NCI-H1048 (cell line): ENCODE results near the gene R3HDM4.
A peak's percentile ranks its signal among the peaks of the same experiment; 100 is the strongest.
"Not testable (repeated sequence)": the region's sequence is repeated elsewhere in the genome, so short reads cannot be mapped to it uniquely, and the experiment has no call there.

Experiments used
- DNase-seq: peaks from one replicate; lab custom pipeline; 2025; lab: John Stamatoyannopoulos, UW

The R3HDM4 gene

DNA sequence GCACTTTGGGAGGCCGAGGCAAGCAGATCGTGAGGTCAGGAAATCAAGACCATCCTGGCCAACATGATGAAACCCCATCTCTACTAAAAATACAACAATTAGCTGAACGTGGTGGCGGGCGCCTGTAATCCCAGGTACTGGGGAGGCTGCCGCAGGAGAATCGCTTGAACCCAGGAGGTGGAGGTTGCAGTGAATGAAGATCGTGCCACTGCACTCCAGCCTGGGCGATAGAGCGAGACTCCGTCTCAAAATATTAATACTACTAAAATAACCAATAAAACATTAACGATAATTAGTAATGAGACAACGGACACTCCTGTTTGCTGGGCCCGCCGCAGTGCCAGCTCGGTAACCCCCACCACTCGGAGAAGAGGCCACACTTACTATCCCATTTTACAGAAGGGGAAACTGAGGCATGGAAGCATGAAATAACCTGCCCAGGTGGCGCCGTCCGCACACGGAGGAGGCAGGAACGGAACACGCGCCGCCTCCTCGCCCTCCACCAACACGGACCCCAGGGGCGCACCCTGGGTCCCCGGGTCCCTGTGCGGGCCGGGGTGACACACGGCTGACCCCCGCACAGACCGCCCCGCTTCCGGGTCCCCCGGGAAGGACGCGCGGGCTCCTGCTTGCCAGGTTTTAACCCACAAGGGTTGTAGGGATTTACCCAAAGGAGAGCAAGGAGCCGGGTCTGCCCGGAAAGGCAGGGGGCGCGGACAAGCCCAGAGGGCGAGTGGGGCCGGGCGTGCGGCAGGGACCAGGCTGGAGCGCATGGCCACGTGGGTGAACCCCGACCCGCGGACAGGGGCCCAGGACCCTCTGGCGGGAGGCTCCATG is 1.6 kb downstream of the R3HDM4 start:
- DNase-seq = no peak

DNA sequence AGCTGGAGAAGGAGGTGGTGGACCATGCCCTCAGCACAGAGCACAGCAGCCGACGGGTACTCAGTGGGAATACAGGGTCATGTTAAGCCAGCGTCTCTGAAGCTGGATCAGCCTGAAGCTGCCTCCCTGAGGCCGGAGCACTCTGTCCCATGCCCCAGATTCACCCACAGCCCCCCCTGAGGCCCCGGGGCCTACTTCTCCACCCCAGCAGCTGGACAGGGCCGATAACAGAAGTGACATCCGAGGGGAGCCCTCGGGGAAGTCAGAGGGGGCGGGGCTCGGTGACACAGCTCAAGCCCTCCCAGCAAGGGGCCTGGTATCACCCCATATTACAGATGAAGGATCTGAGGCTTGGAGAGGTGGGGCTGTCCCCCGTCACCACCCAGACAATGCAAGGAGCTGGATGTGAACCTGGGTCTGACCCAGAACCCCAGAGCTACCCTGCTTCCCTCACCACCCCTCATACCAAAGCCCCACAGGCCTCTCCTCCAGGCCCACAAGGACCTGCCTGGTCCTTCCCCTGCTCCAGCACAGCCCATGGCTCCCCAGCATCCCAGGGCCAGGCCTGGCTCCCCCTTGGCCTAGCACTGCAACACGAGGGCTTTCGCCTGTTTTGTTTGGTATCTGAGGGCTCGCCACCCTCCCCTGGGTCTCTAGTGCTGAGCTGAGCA is 5.7 kb downstream of the R3HDM4 start:
- DNase-seq = no peak

DNA sequence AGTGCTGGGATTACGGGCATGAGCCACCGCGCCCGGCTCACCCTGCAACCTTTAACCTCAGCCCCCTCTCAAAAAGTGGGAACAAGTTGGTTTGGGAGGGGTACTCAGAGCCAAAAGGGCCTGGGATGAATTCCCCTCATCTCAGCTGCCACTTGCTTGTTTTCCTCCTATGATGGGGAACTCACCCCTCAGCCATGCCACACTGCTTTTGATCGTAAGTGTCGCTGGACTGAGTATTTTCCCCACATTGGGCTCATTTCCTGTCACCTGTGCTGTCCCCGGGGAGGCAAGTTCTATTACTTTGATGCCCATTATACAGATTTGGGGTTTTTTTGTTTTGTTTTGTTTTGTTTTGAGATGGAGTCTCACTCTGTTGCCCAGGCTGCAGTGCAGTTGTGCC is 6.5 kb downstream of the R3HDM4 start:
- no peak for DNase-seq

DNA sequence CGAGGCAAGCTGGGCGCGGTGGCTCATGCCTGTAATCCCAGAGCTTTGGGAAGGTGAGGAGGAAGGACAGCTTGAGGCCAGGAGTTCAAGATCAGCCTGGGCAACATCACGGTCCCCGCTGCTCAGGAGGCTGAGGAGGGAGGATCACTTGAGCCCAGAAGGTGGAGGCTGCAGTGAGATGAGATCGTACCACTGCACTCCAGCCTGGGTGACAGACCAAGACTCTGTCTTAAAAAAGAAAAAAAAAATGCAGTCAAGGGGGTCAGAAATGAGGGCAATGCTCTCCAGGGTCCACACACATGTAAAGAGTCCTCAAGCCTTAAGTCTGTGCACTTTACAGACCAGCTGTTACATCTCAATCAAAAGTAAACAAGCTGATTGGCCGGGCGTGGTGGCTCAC is 8.5 kb downstream of the R3HDM4 start:
- DNase-seq = no peak

DNA sequence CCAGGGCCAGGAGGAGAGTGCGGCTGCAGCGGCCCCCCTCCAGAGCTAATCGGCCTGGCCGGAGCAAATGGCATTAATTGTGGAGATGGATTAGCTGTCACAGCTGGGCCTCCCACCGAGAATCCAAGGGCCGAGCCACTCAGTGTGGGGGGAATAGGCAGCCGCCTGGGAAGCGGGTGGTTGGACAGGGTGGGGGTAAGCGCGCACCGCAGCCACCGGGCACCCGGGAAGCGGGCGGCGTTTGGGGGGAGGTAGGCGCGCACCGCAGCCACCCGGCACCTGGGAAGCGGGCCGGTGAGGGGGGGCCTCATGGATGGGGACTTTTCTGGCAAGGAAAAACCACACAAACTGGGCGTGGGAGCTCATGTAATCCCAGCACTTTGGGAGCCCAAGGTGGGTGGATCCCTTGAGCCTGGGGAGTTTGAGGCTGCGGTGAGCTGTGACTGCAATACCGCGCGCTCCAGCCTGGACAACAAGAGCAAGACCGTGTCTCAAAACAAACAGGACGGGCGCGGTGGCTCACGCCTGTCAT is 9.7 kb downstream of the R3HDM4 start:
- DNase-seq = no peak

DNA sequence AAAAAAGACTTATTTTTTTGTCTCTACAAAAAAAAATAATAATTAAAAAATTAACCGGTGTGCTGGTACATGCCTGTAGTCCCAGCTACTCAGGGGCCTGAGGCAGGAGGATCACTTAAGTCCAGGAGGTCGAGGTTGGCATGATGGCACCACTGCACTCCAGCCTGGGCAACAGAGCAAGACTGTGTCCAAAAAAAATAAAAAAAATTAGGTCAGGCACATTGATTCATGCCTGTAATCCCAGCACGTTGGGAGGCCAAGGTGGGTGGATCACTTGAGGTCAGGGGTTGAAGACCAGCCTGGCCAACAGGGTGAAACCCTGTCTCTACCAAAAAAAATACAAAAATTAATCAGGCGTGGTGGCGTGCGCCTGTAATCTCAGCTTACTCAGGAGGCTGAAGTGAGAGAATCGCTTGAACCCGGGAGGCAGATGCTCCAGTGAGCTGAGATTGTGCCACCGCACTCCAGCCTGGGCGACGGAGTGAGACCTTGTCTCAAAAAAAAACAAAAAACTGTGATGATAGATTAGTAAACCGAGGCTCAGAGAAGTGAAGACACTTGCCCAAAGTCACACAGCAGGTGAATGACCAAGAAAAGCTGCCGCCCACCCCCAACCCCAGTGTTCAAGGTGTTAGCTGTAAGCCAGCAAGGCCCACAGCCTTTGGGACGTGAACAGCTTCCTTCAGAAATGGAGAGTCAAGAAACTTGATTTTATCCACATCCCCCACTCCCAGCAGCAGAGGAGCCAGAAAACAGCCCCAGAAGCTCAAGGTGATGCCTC is 10.4 kb downstream of the R3HDM4 start:
- no peak for DNase-seq

DNA sequence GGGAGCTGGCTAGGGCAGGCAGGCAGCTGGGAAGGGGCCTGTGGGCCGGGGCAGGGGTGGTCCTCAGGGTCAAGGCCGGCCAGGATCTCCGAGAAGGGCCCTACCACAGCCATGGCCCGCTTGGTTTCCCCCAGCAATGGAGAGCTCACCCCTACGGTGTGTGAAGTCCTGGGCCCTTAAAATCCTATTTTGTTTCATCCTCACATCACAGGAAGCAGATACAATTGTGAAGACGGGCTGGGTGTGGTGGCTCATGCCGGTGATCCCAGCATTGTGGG is 11.0 kb downstream of the R3HDM4 start:
- DNase-seq = no peak

DNA sequence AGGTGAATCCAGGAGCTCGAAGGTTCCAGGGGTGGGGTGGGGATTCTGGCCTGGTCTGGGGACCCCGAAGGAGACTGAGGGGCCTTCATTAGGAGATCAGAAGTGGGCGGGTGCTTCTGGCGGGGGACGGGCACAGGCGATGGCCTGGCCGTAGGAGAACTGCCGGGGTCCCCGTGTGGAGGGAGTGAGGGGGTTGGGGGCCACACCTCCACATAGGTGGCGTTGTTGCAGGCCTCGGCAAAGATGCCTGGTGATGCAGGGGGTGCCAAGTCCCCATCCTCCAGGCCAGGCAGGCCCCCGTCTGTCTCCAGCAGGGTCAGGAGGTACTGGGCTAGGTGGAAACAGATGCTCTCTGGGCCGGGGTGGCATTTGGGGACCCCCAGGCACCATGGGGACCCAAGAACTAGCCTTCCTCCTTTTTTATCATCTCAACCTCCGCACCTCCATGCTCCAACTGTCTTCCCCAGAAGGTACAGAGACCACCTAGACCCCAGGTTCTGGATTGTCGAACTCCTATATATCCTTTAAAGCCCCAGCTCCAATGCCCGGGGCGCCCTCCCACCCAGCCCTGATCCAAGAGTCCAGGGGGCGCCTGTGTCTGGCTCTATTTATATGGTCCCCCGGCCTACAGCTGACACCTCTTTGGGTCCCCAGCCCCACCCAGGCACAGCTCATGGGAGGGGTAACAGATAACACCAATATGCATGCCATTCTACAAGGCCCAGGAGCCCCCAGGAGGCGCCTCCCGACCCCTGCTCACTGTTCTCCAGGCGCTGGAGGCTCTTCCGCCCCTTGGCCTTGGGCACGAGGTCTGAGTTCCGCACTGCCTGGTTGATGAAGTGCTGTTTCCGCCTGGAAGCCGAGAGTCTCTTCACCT is 11.6 kb downstream of the R3HDM4 start:
- DNase-seq = no peak

DNA sequence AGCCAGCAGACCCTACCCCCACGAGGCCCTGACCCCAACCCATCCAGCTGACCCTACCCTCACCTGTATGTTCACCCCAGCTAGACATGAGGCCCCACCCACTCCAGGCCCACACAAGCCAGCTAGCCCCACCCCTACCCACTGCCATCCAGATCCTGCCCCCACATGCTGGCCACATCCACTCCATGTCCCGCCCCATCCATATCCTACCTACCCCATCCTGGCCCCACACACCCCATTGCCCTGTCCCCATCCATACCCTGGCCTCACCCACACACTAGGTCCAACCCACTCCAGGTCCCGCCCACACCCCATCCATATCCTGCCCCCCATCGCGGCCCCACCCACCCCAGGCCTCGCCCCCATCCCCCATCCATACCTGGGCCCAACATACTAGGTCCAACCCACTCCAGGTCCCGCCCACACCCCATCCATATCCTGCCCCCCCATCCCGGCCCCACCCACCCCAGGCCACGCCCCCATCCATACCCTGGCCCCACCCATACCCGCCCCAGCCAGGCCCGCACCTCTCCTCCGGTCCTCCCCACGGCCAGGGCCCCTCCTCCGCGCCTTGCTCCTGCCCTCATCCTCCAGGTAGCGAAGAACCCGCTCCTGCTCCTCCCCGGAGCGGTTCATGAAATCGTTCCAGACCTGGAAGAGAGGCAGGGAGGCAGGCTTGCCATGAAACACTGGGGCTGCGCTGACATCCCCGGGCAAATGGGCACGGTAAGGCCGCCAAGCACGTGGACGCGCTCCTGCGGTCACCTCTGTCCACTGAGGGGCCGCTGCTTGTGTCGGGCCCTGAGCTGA is 12.5 kb downstream of the R3HDM4 start:
- DNase-seq = no peak

DNA sequence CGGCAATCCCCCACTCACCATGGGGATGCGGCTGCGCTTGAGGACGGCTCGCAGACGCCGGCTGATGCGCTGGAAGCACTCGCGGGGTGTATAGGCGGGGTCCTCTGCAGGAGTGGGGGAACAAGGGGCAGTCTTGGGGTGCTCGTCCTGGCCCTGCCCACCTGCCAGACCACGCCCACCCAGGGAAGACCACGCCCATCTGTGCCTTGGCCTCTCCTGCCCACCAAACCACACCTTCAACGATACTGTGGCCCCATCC is 13.0 kb downstream of the R3HDM4 start:
- no peak for DNase-seq

DNA sequence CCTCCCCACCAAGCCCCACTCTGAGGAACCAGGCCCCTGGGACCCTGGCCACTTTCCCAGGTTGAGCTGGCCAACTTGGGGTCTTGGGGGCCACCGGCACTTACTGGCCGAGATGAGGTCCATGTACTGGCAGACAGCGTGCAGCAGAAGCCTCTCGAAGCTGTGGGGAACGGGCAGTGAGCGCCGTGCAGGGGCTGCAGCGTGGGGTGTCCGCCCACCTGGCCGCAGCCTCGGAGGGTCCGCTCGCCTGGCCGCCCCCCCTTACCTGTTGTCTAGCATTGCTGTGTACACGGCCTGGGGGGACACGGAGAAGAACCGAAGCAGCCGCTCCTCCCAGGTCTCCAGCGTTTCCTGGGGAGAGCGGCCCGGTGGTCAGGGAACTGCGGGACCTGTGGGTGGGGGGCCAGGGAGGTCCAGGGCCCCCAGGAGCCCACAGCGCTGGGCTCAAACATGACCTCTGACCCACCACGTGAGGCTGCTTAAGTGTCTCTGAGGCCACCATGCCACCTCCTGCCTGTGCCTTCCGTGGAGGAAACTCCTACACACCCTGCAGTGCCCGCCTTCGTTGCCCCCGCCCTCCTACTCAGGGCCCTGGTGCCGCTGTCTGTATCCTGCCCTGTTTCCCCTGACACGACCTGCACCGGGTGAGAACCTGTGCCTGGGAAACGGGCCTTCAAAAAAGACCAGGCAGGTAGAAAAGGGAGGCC is 13.5 kb downstream of the R3HDM4 start:
- DNase-seq = no peak

DNA sequence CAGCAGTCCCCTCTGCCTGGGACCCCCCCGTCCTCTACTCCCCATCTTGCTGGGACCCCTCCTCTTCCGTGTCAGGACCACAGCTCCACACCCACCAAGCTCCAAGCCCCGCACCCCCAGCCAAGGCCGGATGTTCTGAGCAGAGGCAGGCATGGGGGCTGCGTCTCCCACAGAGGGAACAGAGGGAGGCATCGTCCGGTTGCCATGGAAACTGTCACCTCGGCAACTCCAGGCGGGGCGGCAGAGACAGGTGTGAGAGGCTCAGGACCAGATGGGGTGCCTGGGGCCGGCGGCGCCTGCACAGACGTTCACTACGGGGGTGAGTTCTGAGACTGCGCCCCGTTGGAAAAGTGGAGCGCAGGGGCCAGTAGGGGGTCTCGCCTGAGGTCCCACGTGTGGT is 14.4 kb downstream of the R3HDM4 start:
- DNase-seq = no peak

DNA sequence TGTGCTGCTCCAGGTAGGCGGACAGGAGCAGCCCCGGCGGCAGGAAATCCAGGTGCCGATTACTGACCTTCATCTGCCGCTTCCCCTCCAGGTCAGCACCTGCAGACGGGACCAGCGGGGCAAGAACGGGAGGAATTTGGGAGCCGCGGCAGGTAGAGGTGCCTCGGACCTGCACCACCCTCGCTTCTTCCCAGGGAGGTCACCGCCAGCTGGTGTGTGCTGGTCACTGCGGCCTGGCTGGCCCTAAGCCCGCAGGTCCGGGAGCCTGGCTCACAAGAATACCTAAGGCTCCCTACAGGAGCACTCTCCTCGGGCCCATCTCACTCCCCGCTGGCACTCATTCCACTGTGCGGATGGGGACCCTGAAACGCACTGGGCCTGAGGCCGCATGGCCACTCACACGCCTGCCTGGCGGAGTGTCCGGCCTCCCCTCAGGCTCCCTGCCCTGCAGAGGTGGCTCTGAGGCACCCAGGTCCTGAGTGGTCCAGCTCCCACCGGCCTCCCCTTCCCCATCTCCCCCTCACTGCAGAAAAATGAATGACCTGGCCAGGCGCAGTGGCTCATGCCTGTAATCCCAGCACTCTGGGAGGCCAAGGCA is 15.5 kb downstream of the R3HDM4 start:
- DNase-seq = no peak

DNA sequence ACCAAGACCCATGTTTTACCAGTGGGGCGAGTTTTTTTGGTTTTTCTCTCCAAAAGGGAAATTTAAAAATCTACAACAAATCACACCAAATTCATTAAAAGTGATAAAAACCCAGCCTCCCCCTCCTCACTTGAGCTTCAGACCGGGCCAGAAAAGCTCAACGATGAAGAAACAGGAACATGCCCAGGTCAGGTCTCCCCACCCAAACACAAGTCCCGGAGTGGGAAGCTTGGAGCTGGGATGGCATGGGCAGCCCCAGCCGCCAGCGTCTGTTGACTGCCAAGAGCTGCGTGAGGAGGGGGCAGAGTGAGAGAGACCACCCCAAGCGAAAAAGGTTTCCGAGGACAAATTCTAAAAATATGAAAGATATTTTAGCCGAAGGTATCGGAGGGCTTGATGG is 16.0 kb downstream of the R3HDM4 start:
- DNase-seq = no peak

DNA sequence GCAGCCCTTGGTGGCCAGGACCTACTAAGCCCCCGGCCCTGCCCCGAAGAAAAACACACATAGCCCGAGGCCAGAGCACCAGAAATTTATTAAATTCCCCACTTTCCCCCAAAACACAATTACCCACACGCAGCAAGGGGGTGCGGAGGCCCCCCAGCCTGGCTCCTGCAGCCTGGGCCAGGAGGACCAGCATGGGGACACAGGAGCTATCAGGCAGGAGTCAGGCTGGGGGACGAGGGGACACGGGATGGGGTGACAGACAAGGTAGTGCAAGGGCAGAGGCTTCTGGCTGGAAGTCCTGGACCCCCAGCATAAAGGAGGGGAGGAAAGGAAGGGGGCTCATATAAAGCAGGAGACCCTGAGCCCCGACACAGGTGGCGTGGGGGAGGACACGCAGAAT is 16.6 kb downstream of the R3HDM4 start:
- no peak for DNase-seq

DNA sequence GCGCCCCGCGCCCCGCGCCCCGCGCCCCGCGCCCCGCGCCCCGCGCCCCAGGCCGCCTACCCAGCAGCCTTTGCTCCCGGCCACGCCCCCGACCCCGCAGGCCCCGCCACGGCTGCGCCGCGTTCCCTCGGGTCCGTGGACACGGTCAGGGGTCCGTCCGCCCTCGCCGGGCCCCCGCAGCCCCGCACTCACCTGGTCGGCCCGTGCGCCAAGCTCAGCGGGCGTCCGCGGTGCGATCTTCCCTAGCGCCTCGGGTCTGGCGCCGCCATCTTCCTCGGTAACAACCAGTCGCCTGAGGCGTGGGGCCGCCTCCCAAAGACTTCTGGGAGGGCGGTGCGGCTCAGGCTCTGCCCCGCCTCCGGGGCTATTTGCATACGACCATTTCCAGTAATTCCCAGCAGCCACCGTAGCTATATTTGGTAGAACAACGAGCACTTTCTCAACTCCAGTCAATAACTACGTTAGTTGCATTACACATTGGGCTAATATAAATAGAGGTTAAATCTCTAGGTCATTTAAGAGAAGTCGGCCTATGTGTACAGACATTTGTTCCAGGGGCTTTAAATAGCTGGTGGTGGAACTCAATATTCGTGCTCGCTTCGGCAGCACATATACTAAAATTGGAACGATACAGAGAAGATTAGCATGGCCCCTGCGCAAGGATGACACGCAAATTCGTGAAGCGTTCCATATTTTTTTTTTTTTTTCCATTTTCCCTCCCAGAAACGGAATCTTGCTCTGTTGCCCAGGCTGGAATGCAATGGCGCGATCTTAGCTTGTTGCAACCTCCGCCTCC is 19.9 kb downstream of the R3HDM4 start, which contains the start of the genes MED16 and RNU6-9:
Gene MED16, minus strand, starts transcription at position 294 of the 796 bp plus-strand sequence. CDS start 2,056 bp downstream, outside the sequence.
Gene RNU6-9, plus strand, starts transcription at position 591 of the 796 bp plus-strand sequence.
- peak; percentile 85 for DNase-seq

DNA sequence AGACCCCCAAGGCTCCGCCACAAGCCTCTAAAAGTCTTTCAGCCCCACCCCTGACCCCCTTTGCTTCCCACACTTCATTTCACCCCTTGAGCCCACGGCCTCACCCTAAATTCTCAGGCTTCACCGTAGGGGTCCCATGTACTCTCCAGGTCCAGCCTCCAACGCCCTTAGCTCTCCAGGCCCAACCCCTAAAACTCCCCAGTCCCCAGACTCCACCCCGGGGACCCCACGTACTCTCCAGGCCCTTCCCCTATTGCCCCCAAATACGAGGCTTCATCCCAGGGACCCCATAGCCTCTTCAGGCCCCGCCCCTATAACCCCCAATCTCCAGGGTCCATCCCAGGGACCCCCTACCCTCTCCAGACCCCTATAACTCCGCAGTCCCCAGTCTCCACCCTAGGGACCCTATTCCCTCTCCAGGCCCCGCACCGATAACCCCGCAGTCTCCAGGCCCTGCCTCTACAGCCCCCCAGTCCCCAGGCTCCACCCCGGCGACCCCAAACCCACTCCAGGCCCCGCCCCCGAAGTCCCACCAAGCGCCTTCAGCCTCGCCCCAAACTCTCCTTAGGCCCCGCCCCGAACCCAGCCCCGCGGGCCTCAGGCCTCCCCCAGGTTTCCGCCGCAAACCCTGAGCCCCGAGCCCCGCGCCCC is 20.7 kb downstream of the R3HDM4 start:
- DNase-seq = no peak

DNA sequence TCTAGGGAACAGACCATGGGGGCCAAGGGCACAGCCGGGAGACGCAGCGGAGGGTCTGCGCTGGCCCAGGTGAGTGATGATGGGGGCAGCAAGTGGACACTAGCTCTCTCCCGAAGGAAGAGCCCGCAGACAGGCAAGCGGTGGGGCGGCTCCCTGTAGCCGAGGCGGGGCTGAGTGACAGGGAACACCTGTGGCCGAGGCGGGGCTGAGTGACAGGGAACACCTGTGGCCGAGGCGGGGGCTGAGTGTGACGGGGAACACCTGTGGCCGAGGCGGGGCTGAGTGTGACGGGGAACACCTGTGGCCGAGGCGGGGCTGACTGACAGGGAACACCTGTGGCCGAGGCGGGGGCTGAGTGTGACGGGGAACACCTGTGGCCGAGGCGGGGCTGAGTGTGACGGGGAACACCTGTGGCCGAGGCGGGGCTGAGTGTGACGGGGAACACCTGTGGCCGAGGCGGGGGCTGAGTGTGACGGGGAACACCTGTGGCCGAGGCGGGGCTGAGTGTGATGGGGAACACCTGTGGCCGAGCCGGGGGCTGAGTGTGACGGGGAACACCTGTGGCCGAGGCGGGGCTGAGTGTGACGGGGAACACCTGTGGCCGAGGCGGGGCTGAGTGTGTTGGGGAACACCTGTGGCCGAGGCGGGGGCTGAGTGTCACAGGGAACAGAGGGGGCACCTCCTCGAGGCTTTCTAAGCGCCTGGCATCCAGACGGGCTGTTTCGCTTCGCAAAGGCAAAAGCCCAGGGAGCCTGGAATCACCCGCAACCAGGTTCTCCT is 21.4 kb downstream of the R3HDM4 start:
- DNase-seq = not testable (repeated sequence)
